GM19372 (cell line): ENCODE results near the gene ITGA8.
"Not testable (repeated sequence)": the region's sequence is repeated elsewhere in the genome, so short reads cannot be mapped to it uniquely, and the experiment has no call there.

Experiments used
- ATAC-seq: cut with Tn5 transposase; IDR thresholded peaks from one replicate; pipeline ENCODE4 v1.9.1; 2021; ENCODE audit warnings: mild to moderate bottlenecking, low read depth, moderate library complexity; ENCODE audit not compliant: unreplicated experiment

The ITGA8 gene

GRCh38 chr10:15690031-15690430 lies 29.7 kb downstream of the ITGA8 start:
- ATAC-seq: no peak

DNA sequence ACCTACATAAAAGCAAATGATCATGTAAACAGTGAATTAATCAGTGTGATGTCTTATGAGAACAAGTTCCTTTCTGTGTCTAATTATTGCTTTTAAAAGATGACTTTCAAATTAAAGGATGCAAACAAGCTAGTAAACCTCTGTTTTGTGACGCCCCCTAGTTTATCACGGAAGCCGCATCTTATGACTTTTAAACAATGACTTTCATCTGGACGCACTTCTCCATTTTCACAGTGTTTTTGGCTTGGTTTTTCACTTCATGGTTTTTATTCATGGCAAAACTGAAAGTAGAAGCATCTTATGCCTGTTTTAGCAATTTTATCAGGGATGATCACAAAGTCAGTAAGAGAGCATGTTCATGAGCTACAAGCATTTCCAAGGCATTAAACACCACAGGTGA lies 35.0 kb downstream of the ITGA8 start:
- no peak for ATAC-seq

- ATAC-seq: no peak
These were observed 38.6 kb downstream of the ITGA8 start for GRCh38 chr10:15681076-15681475.

GRCh38 chr10:15678851-15679250 lies 40.9 kb downstream of the ITGA8 start:
- ATAC-seq: no peak

GRCh38 chr10:15672469-15672868 lies 47.3 kb downstream of the ITGA8 start:
- ATAC-seq: no peak

DNA sequence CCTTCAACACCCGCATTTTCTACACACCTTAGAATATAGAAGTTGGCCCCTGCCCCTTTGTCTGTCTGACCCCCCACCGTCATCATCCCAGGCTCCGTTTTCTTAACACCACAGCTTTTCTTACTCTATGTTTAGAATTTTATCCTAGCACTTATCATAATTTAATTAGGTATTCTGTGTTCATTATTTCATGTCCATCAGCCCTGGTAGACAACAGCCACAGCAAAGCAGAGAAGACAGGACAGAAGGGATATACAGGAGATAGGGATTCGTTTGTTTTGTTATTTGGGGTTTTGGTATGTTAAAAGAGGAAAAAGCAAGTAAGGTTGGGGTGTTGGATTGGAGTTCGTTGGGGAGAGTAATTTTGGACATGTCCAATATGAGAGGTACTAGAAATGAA lies 48.8 kb downstream of the ITGA8 start:
- ATAC-seq: no peak

- ATAC-seq: no peak
These were observed 58.1 kb downstream of the ITGA8 start for GRCh38 chr10:15661574-15661973.

GRCh38 chr10:15660990-15661389 lies 58.7 kb downstream of the ITGA8 start:
- ATAC-seq: no peak

DNA sequence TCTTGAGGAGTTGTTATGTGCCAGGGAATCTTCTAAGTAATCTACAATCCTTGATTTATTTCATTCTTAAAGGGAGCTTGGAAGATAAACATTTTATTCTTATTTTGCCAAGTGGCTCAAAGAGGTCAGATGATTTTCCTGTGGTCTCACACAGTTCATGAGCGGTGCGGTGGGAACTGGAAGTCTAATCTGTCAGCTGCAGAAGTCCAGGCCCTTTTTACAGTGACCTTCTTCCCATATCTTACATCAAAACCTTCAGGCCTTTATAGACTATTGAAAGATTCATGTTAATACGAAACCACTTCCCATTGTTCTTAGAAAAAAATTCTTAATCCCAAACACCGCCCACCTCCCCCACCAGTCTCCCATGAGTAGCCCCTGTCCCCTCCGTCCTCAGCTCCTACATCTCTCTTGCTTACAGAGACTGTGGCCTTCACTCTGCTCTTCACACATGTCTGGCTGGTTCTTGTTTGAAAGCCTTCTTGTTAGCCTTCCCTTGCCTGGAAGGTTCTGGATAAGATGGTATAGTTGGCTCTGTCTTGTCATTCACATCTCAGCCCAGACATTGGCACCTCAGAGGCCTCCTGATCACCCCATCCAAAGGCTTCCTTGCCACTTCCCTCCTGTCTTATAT lies 61.5 kb downstream of the ITGA8 start:
- no peak for ATAC-seq

- ATAC-seq: no peak
These were observed 67.0 kb downstream of the ITGA8 start for GRCh38 chr10:15652757-15653156.

- no peak for ATAC-seq
These were observed 67.6 kb downstream of the ITGA8 start for GRCh38 chr10:15652117-15652516.

GRCh38 chr10:15651175-15651574 lies 68.5 kb downstream of the ITGA8 start:
- ATAC-seq: no peak

DNA sequence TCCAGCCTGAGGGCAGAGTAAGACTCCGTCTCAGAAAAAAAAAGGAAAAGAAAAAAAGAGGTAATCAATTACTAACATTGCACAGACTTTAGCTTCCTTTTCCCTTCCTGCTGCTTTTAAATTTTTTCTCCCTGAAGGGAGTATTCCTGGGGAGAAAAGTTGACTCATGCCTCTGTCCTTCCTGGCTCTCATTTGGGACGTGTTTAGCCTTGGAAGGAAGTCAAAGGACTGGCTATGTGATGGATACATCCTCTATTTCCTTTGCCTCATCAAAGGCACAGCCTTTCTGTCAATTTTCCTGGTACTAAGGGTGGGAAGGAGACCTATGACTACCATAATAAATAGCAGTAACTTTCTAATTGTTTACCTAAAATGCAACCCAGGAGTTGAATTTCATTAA lies 77.6 kb downstream of the ITGA8 start:
- no peak for ATAC-seq

DNA sequence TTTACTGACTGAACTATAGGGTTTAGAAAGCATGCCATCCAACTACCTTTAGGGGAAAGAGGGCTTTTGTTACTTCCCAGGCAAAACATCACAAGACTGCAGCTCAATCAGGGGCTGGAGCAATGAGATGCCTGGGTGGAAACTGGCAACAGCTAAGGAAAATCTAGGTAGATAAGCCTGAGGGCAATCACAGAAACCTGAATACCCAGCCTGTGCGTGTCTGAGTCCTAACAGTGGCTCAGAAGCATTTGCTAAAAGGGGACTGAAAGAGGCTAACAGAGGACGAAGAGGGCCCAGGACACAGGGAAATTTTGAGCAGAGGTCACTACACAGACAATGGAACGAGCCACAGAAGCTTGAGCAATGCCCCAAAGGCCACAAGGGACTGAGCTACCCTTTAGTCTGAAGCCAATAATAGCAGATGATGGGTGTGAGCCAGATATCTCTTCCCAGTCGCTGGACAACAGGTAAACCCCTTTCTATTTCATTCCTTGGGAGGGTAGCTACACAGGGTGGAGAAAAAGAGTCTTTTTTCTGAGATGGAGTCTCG lies 79.1 kb downstream of the ITGA8 start:
- no peak for ATAC-seq

DNA sequence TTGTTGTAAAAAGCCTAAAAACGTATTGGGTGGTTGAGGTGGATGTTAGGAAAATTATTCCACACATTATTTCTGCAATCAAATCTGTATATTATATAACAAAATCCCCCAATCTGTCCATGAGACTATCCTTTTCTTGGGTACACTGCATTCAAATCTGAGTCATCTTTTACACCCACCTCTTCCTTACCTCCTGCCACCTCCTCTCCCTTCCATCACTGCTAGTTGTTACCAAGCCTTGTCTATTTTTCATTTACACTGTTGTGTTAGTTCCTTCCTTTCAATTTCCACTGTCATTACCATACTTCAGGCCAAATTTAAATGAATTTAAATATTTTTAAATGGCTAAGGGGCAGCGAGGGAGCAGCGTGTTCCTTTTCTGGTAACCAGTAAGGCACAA lies 83.3 kb downstream of the ITGA8 start:
- ATAC-seq: no peak

DNA sequence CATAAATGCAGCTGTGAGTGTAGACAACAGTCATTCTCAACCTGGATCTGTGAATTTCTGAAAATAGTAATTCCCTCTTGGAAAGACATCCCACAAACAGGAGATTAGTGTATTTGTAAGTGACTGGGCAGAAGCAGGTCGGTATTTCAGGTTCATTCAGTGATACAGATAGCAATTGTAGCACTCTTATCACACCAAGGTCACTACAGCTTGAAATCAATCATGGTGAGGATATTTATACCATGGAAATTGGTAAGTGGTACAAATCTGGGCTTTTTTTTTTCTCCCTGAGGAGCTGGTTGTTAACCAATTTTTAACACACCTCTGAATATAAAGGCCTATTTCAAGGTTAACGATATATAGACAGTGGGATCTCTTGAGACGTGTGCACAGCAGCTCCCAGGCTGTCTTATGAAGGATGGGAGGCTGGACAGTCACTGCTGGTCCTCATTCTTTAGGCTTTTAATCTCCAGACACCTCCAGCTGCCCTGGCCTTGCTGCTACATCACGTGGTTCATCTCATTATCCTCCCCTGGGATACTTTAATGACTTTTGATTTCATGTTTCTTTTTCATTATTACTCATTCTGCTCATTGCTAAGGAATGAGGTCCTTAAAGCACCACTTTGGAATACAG lies 87.1 kb downstream of the ITGA8 start:
- ATAC-seq: no peak

DNA sequence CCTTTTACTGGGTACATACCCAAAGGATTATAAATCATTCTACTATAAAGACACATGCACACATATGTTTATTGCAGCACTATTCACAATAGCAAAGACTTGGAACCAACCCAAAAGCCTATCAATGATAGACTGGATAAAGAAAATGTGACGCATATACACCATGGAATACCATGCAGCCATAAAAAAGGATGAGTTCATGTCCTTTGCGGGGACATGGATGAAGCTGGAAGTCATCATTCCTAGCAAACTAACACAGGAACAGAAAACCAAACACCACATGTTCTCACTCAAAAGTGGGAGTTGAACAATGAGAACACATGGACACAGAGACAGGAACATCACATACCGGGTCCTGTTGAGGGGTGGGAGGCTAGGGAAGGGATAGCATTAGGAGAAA lies 88.5 kb downstream of the ITGA8 start:
- not testable (repeated sequence) for ATAC-seq

- ATAC-seq: no peak
These were observed 89.4 kb downstream of the ITGA8 start for GRCh38 chr10:15630353-15630752.

DNA sequence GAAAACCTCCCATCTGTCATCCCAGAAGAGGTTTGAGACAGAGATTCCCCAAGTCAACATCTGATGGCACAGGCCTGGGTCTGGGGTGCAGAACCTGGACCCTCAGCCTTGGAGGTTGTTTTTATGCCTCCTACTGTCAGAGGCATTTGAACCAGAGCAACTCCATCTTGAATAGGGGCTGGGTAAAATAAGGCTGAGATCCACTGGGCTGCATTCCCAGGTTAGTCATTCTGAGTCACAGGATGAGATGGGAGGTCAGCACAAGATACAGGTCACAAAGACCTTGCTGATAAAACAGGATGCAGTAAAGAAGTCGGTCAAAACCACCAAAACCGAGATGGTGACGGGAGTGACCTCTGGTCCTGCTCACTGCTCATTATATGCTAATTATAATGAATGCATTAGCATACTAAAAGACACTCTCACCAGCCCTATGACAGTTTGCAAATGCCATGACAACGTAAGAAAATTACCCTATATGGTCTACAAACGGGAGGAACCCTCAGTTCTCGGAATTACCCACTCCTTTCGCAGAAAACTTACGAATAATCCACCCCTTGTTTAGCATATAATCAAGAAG lies 92.0 kb downstream of the ITGA8 start:
- no peak for ATAC-seq

- no peak for ATAC-seq
These were observed 92.8 kb downstream of the ITGA8 start for GRCh38 chr10:15626937-15627336.

- no peak for ATAC-seq
These were observed 94.5 kb downstream of the ITGA8 start for GRCh38 chr10:15625261-15625660.
